ENCODE results near the gene DISP3.

GRCh38 chr1:11488966-11489625, 10.1 kb downstream of the DISP3 start:
- TF ChIP-seq CTCF (IDR thresholded peaks at IDR 0.05), result no peak
- TF ChIP-seq POLR2AphosphoS5 (IDR thresholded peaks at IDR 0.05; ENCODE audit: low read depth, low read length), result no peak
- TF ChIP-seq, protein P1, sequence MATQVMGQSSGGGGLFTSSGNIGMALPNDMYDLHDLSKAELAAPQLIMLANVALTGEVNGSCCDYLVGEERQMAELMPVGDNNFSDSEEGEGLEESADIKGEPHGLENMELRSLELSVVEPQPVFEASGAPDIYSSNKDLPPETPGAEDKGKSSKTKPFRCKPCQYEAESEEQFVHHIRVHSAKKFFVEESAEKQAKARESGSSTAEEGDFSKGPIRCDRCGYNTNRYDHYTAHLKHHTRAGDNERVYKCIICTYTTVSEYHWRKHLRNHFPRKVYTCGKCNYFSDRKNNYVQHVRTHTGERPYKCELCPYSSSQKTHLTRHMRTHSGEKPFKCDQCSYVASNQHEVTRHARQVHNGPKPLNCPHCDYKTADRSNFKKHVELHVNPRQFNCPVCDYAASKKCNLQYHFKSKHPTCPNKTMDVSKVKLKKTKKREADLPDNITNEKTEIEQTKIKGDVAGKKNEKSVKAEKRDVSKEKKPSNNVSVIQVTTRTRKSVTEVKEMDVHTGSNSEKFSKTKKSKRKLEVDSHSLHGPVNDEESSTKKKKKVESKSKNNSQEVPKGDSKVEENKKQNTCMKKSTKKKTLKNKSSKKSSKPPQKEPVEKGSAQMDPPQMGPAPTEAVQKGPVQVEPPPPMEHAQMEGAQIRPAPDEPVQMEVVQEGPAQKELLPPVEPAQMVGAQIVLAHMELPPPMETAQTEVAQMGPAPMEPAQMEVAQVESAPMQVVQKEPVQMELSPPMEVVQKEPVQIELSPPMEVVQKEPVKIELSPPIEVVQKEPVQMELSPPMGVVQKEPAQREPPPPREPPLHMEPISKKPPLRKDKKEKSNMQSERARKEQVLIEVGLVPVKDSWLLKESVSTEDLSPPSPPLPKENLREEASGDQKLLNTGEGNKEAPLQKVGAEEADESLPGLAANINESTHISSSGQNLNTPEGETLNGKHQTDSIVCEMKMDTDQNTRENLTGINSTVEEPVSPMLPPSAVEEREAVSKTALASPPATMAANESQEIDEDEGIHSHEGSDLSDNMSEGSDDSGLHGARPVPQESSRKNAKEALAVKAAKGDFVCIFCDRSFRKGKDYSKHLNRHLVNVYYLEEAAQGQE (IDR thresholded peaks at IDR 0.05; ENCODE audit: insufficient read depth in 1 of 2, low read depth in 2 of 2, low read length in 1 of 2), result no peak
- TF ChIP-seq SIN3A (IDR thresholded peaks at IDR 0.05; ENCODE audit: borderline replicate concordance, insufficient read depth, low read depth, low read length), result no peak
- TF ChIP-seq TCF7L2 (IDR thresholded peaks at IDR 0.05; ENCODE audit: low read depth, low read length), result no peak
